COLO829 (cell line): ENCODE measurements around the gene VPS8.

Source experiments
- DNase-seq: peaks from one replicate; pipeline ENCODE4 v3.0.0; 2012; ENCODE audit warnings: low spot score

Gene VPS8

GRCh38 chr3:184784731-184785500, 27.1 kb upstream of the VPS8 start:
- DNase-seq: no peak

GRCh38 chr3:184785890-184786279, 26.1 kb upstream of the VPS8 start:
- no peak for DNase-seq

DNA sequence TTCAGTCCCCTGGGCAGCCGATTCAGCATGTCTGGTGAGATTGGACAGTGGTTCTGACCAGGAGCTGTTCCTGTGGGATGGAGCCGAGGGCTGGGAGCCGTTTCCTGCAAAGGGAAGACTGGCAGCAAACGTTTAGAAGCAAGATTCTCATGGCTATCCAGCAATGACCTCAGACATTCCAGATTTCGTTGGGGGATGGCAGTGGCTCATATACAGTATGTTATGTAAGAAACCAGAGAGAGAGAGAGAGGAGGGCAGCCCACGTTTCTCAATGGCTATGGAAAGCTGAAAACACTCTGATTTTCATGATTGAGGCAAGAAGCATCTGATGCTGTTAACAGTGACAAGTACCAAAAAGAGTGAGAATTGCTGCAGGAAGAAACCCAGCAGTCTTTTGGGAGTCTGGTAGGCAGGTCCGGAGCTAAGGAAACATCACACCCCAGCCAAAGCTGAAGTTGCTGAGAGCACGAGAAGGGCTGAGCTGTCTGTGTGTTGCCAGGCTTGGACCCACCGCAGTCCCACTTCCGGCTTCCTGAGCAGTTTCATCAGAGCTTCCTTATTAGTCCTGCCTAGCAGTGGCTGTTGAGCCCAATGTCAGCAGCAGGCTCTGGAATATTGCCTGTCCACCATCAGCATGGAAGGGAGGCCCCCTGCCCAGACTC, 25.6 kb upstream of the VPS8 start:
- no peak for DNase-seq

DNA sequence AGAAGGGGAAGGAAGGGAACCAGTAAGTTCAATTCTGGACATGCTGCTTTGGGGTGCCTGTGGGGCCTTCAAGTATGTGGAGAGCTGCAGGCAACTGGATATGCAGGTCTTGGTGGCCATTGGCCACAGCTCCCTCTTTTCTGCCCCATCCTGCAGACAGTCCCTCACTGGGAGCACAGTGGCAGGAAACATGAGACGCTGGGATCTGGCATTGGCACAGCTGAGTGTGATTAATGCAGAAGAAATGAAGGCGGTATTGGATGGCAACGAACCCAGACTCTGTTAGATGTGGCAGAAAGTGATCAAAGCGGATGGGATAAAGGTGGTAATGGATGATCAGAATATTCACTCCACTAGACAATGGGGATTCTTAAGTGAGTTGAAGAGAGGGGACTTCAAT, 23.2 kb upstream of the VPS8 start:
- DNase-seq: no peak

GRCh38 chr3:184789314-184789998, 22.5 kb upstream of the VPS8 start:
- DNase-seq: no peak

DNA sequence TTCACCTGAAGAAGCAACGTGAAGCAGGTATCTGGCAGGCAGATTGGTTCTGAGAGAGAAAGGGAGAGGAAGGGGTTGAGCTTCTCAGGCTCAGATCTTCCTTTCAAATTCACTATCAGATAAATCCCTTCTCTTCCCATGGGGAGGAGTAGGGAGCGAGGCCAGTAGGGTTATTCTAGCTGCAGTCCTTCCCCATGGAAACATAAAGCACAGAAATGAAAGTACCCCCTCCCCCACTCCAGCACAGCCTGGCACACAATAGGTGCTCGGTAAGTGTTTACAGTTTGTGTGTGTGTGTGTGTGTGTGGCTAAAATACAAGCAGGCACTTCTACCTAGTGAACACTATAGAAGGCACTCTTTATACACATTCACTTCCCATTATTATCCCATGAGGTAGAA, 20.8 kb upstream of the VPS8 start:
- no peak for DNase-seq

DNA sequence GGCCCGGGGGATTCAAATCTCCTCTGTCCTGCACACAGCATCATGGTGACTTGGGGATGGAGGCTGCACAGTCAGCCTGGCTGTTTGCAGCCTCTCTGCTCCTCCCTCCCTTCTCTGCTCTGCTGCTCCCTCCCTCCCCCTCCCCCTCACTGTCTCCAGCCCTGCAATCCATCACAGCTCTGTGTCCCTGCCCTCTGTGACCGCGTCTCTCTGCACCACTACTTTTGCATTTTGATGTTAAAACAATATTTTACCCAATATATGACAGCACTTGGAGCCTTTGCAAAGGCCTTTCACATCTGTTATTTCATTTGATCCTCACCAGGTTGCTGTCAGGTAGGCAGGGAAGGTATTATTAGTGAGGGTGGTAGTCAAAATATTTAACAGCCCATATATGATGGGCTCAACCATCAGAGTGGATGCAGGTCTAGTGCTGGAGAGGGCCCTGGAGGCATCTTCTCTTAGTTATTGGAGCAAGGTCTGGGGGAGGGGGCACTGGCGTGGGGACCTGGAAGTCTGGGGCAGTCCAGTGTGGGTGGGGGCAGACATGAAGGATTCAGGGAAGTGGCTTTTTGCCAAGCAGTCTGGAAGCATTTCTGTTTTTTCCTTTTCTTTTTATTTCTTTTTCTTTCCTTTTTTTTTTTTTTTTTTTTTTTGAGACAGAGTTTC, 16.3 kb upstream of the VPS8 start:
- DNase-seq: no peak

GRCh38 chr3:184796551-184796950, 15.4 kb upstream of the VPS8 start:
- no peak for DNase-seq

- no peak for DNase-seq
These were observed 15.0 kb upstream of the VPS8 start for GRCh38 chr3:184796954-184797353.

GRCh38 chr3:184798120-184798519, 13.8 kb upstream of the VPS8 start:
- no peak for DNase-seq

DNA sequence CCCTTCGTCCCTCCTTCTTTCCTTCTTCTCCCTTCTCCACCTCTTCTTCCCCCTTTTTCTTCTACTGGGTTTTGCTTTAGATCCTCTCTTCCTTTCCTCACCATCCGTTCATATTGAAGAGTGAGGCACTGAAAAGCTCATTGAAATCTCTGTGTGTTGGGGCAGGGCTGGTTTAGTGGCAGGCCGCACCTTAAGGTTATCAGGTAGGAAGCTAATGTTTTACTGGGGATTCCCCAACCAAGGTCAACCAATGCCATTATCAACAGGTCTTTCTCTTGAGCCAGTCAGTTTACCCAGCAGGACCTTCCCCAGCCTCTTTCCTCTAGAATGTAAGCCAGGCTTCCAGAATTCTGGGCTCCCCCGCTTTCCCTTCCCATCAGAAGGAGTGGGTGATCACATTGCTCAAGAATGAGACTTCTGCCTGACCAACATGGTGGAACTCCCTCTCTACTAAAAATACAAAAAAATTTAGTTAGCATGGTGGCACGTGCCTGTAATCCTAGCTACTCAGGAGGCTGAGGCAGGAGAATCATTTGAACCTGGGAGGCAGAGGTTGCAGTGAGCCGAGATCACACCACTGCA, 11.5 kb upstream of the VPS8 start:
- no peak for DNase-seq

GRCh38 chr3:184801241-184801785, 10.7 kb upstream of the VPS8 start:
- no peak for DNase-seq

- DNase-seq: no peak
These were observed 9.8 kb upstream of the VPS8 start for GRCh38 chr3:184802150-184802549.

- no peak for DNase-seq
These were observed 7.2 kb upstream of the VPS8 start for GRCh38 chr3:184804801-184805200.

- peak; percentile 49 for DNase-seq
These were observed 6.5 kb upstream of the VPS8 start for GRCh38 chr3:184805351-184806038.

- no peak for DNase-seq
These were observed 5.2 kb upstream of the VPS8 start for GRCh38 chr3:184806567-184807271.

DNA sequence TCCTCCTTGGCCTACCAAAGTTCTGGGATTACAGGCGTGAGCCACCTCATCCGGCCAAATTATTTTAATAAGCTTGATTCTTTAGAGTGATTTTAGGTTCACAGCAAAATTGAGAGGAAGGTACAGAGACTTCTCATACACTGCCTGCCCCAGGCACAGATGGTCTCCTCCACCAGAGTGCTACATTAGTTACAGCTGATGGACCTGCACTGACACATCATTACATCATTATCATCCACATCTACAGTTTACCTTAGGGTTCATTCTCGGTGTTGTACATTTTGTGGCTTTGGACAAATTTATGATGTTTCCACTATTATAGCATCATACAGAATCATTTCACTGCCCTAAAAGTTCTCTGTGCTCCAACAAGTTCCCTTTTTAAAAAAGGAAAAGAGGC, 4.4 kb upstream of the VPS8 start:
- DNase-seq: no peak

DNA sequence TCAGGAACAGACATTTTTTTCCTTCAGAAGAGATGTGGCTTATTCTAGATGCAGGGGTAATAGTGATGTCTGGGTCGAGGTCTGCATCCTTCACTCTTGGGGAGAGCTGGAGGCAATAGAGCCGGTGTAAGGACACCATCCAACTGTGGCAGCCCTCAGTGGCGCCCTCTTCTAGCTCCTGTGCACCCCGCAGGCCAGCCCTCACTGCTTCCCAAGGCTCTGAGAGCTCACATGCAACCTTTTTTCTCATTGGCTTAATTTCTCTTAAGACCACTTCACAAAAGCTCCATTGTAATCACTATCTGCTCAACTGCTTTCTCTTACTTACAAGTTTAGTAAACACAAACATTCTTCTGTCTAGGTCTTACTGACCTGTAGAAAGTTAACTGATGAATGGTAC, 3.9 kb upstream of the VPS8 start:
- DNase-seq: peak; percentile 93

DNA sequence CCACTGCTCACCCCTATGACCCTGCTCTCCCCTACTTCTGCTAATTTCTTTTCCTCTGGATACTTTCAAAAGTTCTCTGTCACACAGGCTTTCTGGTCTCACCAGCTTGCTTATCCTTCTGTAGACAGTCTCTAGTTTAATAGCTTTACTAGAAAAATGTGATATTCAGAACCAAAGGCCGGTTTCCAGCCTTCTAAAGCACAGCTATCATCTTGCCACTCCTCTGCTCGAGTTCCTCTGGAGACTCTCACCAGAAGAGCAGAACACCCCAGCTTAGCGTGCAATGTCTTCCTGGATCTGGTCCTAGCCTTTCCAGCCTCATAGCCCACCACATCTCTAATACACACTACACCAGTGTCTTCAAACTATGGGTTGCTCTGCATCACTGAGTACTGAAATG, 1.8 kb upstream of the VPS8 start:
- no peak for DNase-seq

- no peak for DNase-seq
These were observed 932 bp upstream of the VPS8 start for GRCh38 chr3:184811034-184811433.

GRCh38 chr3:184811663-184811998, 335 bp upstream of the VPS8 start:
- DNase-seq: no peak
